Sigmoid colon (tissue), 7 donors: Measurements from ENCODE around the gene TRPM2. TPM values are rescaled to one million over a fixed set of nuclear protein-coding genes. Genes with fewer than 3 reads are reported as not detected.
A peak's percentile ranks its signal among the peaks of the same experiment; 100 is the strongest.
"Not testable (repeated sequence)": the region's sequence is repeated elsewhere in the genome, so short reads cannot be mapped to it uniquely, and the experiment has no call there.

Experiments used
- DNase-seq: peaks from one replicate; pipeline ENCODE4 v3.0.0-alpha.2; 2019
- H3K27ac ChIP-seq, 4 donors: fragments of 200-600 bp; sonication (generic); one replicate each; pipeline ENCODE4 v1.5.1; 2016 to 2019; ENCODE audit warnings: mild to moderate bottlenecking in 1 of 4
- H3K27me3 ChIP-seq, 3 donors: fragments of 200-600 bp; sonication (generic); one replicate each; pipeline ENCODE4 v1.5.1; 2019; ENCODE audit warnings: mild to moderate bottlenecking in 1 of 3
- H3K36me3 ChIP-seq, 4 donors: fragments of 200-600 bp; sonication (generic); one replicate each; pipeline ENCODE4 v1.5.1; 2016 to 2019
- H3K4me1 ChIP-seq, 4 donors: fragments of 200-600 bp; sonication (generic); one replicate each; pipeline ENCODE4 v1.5.1; 2017 to 2019
- H3K4me3 ChIP-seq, 4 donors: fragments of 200-600 bp; sonication (generic); one replicate each; pipeline ENCODE4 v1.5.1; 2017 to 2019; ENCODE audit warnings: mild to moderate bottlenecking in 2 of 4, moderate library complexity in 1 of 4
- H3K9me3 ChIP-seq, 4 donors: fragments of 200-600 bp in 3 of 4; sonication (generic) in 3 of 4; one replicate each; pipeline versions ENCODE4 v1.5.1 to v1.6.1; 2013 to 2019
- CTCF ChIP-seq, 4 experiments: fragments of 450-650 bp in 3 of 4; fragments of 200-600 bp in 1 of 4; IDR thresholded peaks; one replicate each; pipeline ENCODE4 v1.5.1; 2016 to 2019; ENCODE audit warnings: antibody characterized with exemption in 4 of 4, mild to moderate bottlenecking in 3 of 4, moderate library complexity in 2 of 4
- EP300 ChIP-seq, 4 donors: sonication (generic); formaldehyde crosslinking; IDR thresholded peaks; one replicate each; pipeline ENCODE4 v1.6.1; 2017; ENCODE audit warnings: antibody characterized with exemption in 4 of 4
- POLR2A ChIP-seq, 2 donors: fragments of 450-650 bp; IDR thresholded peaks; one replicate each; pipeline ENCODE4 v1.6.1; 2016; ENCODE audit warnings: antibody characterized with exemption in 2 of 2, mild to moderate bottlenecking in 2 of 2, moderate library complexity in 2 of 2
- POLR2AphosphoS5 ChIP-seq, 4 donors: sonication (generic); formaldehyde crosslinking; IDR thresholded peaks; one replicate each; pipeline ENCODE4 v1.6.1; 2017; ENCODE audit warnings: antibody characterized with exemption in 4 of 4
- WGBS, 2 donors: extraction: QIAGEN DNeasy Blood & Tissue Kit; methylation state at CpG; one replicate each; pipeline ENCODE4 v1.1.7; 2013; 5-methylcytosine and 5-hydroxymethylcytosine counted together
- intact Hi-C: fragments of 100-400 bp; cut with DNase I; formaldehyde crosslinking; loops from one replicate; pipeline ENCODE4 v1.15.1; 2023
- polyA plus RNA-seq, 3 donors: library from polyadenylated mRNA; stranded (reverse); fragments of 200-250 nt; gene quantifications; one replicate each; pipeline ENCODE4 v1.2.3, GENCODE V29; 2013
- total RNA-seq, 4 donors: library from RNA; depleted of rRNA; stranded (reverse); fragments of >200 nt; gene quantifications; one replicate each; pipeline ENCODE4 v1.1.0, GENCODE V29; 2016
- donor health status: healthy with polysubstance abuse.
- donor health status: Bipolar disorder and iron deficiency.
- donor health status: healthy.

Gene TRPM2
- total and polyA plus RNA-seq, 7 donors = 1.6 to 4.9 (median 3.4) TPM

- DNase-seq = peak; percentile 91
These were observed 15.2 kb upstream of the TRPM2 start for GRCh38 chr21:44337941-44338895.

GRCh38 chr21:44338971-44339910, 14.2 kb upstream of the TRPM2 start, which contains the start of gene CFAP410:
Gene CFAP410 (minus strand): TSS chr21:44339390. CDS start chr21:44339194, 196 bp downstream.
- Histone ChIP-seq H3K4me1 (peaks cover 0 to 22% (median 18%) of the 10 kb centered on the region in 4 donors), H3K27me3 (no peaks in the 10 kb centered on the region), H3K36me3 (peaks cover 0 to 25% (median 3%) of the 10 kb centered on the region in 4 donors), H3K4me3 (peak within 1 kb of the TSS; percentile 69 to 84 (median 76)), H3K9me3 (no peaks in the 10 kb centered on the region), H3K27ac (peak within 1 kb of the TSS; percentile 93 to 99 (median 96))
- WGBS, 2 donors = 1% methylated on average over 90 of the region's 90 CpGs
- intact Hi-C loops = loop anchor here (2.0 to 5.0 kb wide), 4 partner anchors 38 to 478 kb away; partner anchors contain the start of genes LRRC3, PFKL and SUMO3
- DNase-seq = peak; percentile 97
- no peak for TF ChIP-seq CTCF (IDR thresholded peaks at IDR 0.05)
- peak in 1 of 4 donors; percentile 76 for TF ChIP-seq EP300 (IDR thresholded peaks at IDR 0.05)
- peak; percentile 94 for TF ChIP-seq POLR2A (IDR thresholded peaks at IDR 0.05)
- TF ChIP-seq POLR2AphosphoS5 (IDR thresholded peaks at IDR 0.05) = peak; percentile 97 to 99 (median 98)

More at GRCh38 chr21:44337941-44338895, 15.2 kb upstream of the TRPM2 start:
- Histone ChIP-seq H3K9me3 (no peaks in the 10 kb centered on the region), H3K4me3 (peak overlapping the region in 3 of 4 donors; percentile 36 to 84 (median 72)), H3K4me1 (peaks cover 0 to 26% (median 18%) of the 10 kb centered on the region in 4 donors), H3K36me3 (peaks cover 0 to 25% (median 3%) of the 10 kb centered on the region in 4 donors), H3K27ac (peak overlapping the region; percentile 93 to 99 (median 96)), H3K27me3 (no peaks in the 10 kb centered on the region)
- peak in 1 of 4 donors; percentile 39 for TF ChIP-seq POLR2AphosphoS5 (IDR thresholded peaks at IDR 0.05)
- no peak for TF ChIP-seq EP300 (IDR thresholded peaks at IDR 0.05)
- peak in 3 of 4 experiments; percentile 23 to 35 (median 25) for TF ChIP-seq CTCF (IDR thresholded peaks at IDR 0.05)
- 6 to 14% methylated on average over 46 to 47 of the region's 47 CpGs for WGBS, 2 donors
- intact Hi-C loops = loop anchor here (2.0 to 5.0 kb wide), 4 partner anchors 37 to 479 kb away; partner anchors contain the start of genes LRRC3, PFKL and SUMO3

- not testable (repeated sequence) for H3K27ac ChIP-seq, H3K36me3 ChIP-seq, DNase-seq, H3K4me3 ChIP-seq, H3K9me3 ChIP-seq
- Histone ChIP-seq H3K4me1 (peaks cover 0 to 22% (median 18%) of the 10 kb centered on the region in 4 donors), H3K27me3 (peaks cover 0 to 18% (median 0%) of the 10 kb centered on the region in 3 donors)
- intact Hi-C loops = loop anchor here (5.0 kb wide), 1 partner anchor 450 kb away; no protein-coding TSS in a partner anchor
- WGBS, 2 donors = 78 to 82% methylated on average over 12 of the region's 12 CpGs
These were observed 11.5 kb upstream of the TRPM2 start for GRCh38 chr21:44341726-44342458.

- Histone ChIP-seq H3K27me3 (peaks cover 0 to 23% (median 0%) of the 10 kb centered on the region in 3 donors), H3K4me1 (peaks cover 0 to 16% (median 13%) of the 10 kb centered on the region in 4 donors)
- not testable (repeated sequence) for H3K27ac ChIP-seq, H3K36me3 ChIP-seq, H3K4me3 ChIP-seq, DNase-seq, H3K9me3 ChIP-seq
- WGBS, 2 donors = 82 to 83% methylated on average over 8 of the region's 8 CpGs
- intact Hi-C loops = loop anchor here (5.0 kb wide), 1 partner anchor 449 kb away; no protein-coding TSS in a partner anchor
These were observed 10.4 kb upstream of the TRPM2 start for GRCh38 chr21:44342981-44343380.
